LoVo (cell line): ENCODE measurements around the gene PIGH.
"Not testable (repeated sequence)": the region's sequence is repeated elsewhere in the genome, so short reads cannot be mapped to it uniquely, and the experiment has no call there.

Experiments used
- DNase-seq: peaks from one replicate; pipeline ENCODE4 v3.0.0-alpha.2; 2016; ENCODE audit warnings: low spot score

Gene PIGH

GRCh38 chr14:67551123-67551522 lies 48.9 kb downstream of the PIGH start:
- no peak for DNase-seq

GRCh38 chr14:67549734-67550133 lies 50.3 kb downstream of the PIGH start:
- DNase-seq, result no peak

- DNase-seq, result no peak
These were observed 52.8 kb downstream of the PIGH start for GRCh38 chr14:67547224-67547780.

- no peak for DNase-seq
These were observed 55.5 kb downstream of the PIGH start for GRCh38 chr14:67544590-67544989.

GRCh38 chr14:67542620-67543019 lies 57.4 kb downstream of the PIGH start:
- not testable (repeated sequence) for DNase-seq

GRCh38 chr14:67541448-67542387 lies 58.4 kb downstream of the PIGH start:
- peak; percentile 75 for DNase-seq
